Heart right ventricle (tissue), 16 donors: Measurements from ENCODE around the gene NPR2. TPM values are rescaled to one million over a fixed set of nuclear protein-coding genes. Genes with fewer than 3 reads are reported as not detected.

Experiments
- ATAC-seq, 8 donors: fragments of 200-7000 bp; cut with Tn5 transposase; one replicate each; pipeline ENCODE4 v1.9.1; 2020; ENCODE audit warnings: mild to moderate bottlenecking in 8 of 8, moderate library complexity in 8 of 8, moderate number of reproducible peaks in 1 of 8
- DNase-seq, 2 donors: peaks; one replicate each; pipeline ENCODE4 v3.0.0-alpha.2; 2020
- H3K27ac ChIP-seq, 10 donors: fragments of 200-600 bp; sonication (generic) in 2 of 10; one replicate each; pipeline versions ENCODE4 v1.5.0 to v1.8.0; 2020 to 2022; ENCODE audit warnings: mild to moderate bottlenecking in 3 of 10
- H3K27me3 ChIP-seq, 7 donors: fragments of 200-600 bp; one replicate each; pipeline ENCODE4 v1.8.0; 2021 to 2022; ENCODE audit warnings: mild to moderate bottlenecking in 2 of 7
- H3K36me3 ChIP-seq, 9 donors: fragments of 200-600 bp; sonication (generic) in 1 of 9; one replicate each; pipeline versions ENCODE4 v1.5.0 to v1.8.0; 2020 to 2022; ENCODE audit warnings: mild to moderate bottlenecking in 2 of 9
- H3K4me1 ChIP-seq, 9 donors: fragments of 200-600 bp; sonication (generic) in 1 of 9; one replicate each; pipeline versions ENCODE4 v1.5.0 to v1.8.0; 2020 to 2022; ENCODE audit warnings: mild to moderate bottlenecking in 4 of 9
- H3K4me3 ChIP-seq, 10 donors: fragments of 200-600 bp; sonication (generic) in 2 of 10; one replicate each; pipeline versions ENCODE4 v1.5.0 to v1.8.0; 2020 to 2022; ENCODE audit warnings: mild to moderate bottlenecking in 7 of 10, moderate library complexity in 2 of 10
- H3K9me3 ChIP-seq, 11 donors: fragments of 200-600 bp in 10 of 11; sonication (generic) in 2 of 11; one replicate each; pipeline versions ENCODE4 v1.5.0 to v1.8.0; 2013 to 2022; ENCODE audit warnings: mild to moderate bottlenecking in 2 of 11, control low read depth in 1 of 11, moderate library complexity in 1 of 11
- CTCF ChIP-seq, 9 donors: fragments of 200-600 bp; sonication (generic) in 2 of 9; IDR thresholded peaks; one replicate each; pipeline versions ENCODE4 v1.5.0 to v1.8.0; 2021 to 2022; ENCODE audit warnings: antibody characterized with exemption in 9 of 9, mild to moderate bottlenecking in 5 of 9, moderate library complexity in 1 of 9
- WGBS, 2 donors: extraction: QIAGEN DNeasy Blood & Tissue Kit; methylation state at CpG; one replicate each; pipeline ENCODE4 v1.1.7; 2013; ENCODE audit warnings: inconsistent platforms in 1 of 2; 5-methylcytosine and 5-hydroxymethylcytosine counted together
- intact Hi-C, 10 donors: fragments of 100-400 bp; cut with DNase I; formaldehyde crosslinking; loops; one replicate each; pipeline versions ENCODE4 v1.11.1 to v1.14.2; 2022
- polyA plus RNA-seq, 2 donors: library from polyadenylated mRNA; stranded (reverse); fragments of 200-250 nt; gene quantifications; one replicate each; pipeline ENCODE4 v1.2.3, GENCODE V29; 2013
- total RNA-seq, 10 donors: library from RNA; stranded (reverse); fragmentation: NEBNext Ultra II Directional in 3 of 10; extraction: Animal tissue kit (Norgen Biotek cat#: 25700) in 3 of 10; gene quantifications; one replicate each; pipeline versions ENCODE4 v1.2.1 to v1.2.4, GENCODE V29; 2021 to 2023
- donor health status: Arrhythmogenic right ventricular cardiomyopathy.
- donor health status: ischemic (EF 13 %, LVEDD 7.1; RV severe dilation, severe dysfunction).
- donor health status: healthy with polysubstance abuse.
- donor health status: DM: no; HTN: yes; CAD: no.
- donor health status: DM: no; HTN: no; CAD: no.
- donor health status: ischemic (EF 25% LVEDD 6.9; RV normal size, moderate dysfunction).
- donor health status: ischemic (EF 25% LVEDD 5.7; RV mildly dilated, moderate dysfunction).
- donor health status: healthy.
- donor health status: DM: yes; HTN: yes; CAD: no.
- donor health status: Ischemic cardiomyopathy.
- donor health status: ischemic (EF 35%, LVEDD 5.7; RV mildly dilated, moderate dysfunction).
- donor health status: nonischemic (EF 11% LVEDD 7.7; RV severe dilation, severe dysfunction).
- donor health status: DM: yes; HTN: yes; CAD: no.
- donor health status: PGD.
- donor health status: ischemic (EF 29% LVEDD 5.4; RV normal size, mild dysfunction).
- donor health status: nonischemic (EF 23%, LVEDD 6.1; RV moderate dilation, normal function).

NPR2 gene
- total and polyA plus RNA-seq, 12 donors, result 13.5 to 26.4 (median 20.8) TPM

DNA sequence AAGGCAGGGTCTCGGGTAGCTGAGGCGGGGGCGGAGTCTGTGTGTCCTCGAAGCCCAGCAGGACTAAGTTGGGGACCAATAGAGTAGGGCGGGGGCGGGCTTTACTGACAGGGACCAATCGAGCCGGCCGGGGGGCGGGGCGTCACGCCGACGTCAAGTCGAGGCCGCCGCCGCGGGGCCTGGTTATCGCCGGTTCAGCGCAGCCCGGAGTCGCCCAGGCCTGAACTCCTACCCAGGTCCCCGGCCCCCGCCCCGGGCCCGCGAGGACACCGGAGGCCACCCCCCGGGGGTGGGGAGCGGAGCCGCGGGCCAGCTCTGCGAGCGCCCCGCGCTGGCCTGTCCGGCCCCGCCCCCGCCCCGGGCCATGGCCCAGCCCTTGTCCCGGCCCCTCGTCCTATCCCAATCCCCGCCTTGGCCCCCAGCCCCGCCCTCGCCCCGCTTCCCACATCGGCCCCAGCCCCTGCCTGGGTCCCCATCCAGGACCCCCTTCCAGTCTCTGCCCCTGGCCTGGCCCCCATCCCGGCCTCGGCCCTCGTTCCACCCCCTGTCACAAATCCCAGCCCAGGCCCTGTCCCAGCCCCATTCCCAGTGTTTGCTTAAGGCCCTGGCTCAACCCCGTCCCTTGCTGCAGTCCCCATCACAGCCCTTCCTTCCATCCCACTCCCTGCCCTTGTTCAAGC, 37.8 kb downstream of the NPR2 start, which contains the start of gene TMEM8B:
Gene TMEM8B (plus strand): TSS at position 145 of the 680 bp plus-strand sequence. CDS start 220 bp downstream, at position 365.
- H3K27ac ChIP-seq, result peak within 1 kb of the TSS; percentile 91 to 98 (median 96)
- no peaks in the 10 kb centered on the region for H3K27me3 ChIP-seq
- peak within 1 kb of the TSS; percentile 70 to 87 (median 82) for H3K4me3 ChIP-seq
- peaks cover 4 to 53% (median 39%) of the 10 kb centered on the region in 9 donors for H3K4me1 ChIP-seq
- ATAC-seq (peak; percentile 91 to 94 (median 92)), DNase-seq (peak; percentile 96 to 98)
- TF ChIP-seq CTCF (IDR thresholded peaks at IDR 0.05), result no peak
- intact Hi-C loops, result loop anchor here in 7 of 10 donors (2.0 to 5.0 kb wide), 5 partner anchors 37 to 172 kb away; partner anchors contain the start of genes NPR2 (in 3 of the 7), CCDC107 (in 1 of the 7), CREB3 (in 1 of the 7) and RMRP (in 1 of the 7)
- 1 to 2% methylated on average over 38 to 53 of the region's 53 CpGs for WGBS, 2 donors
- H3K36me3 ChIP-seq, result no peaks in the 10 kb centered on the region
- no peaks in the 10 kb centered on the region for H3K9me3 ChIP-seq

GRCh38 chr9:35829764-35830096, 38.3 kb downstream of the NPR2 start:
- Histone ChIP-seq H3K4me1 (peaks cover 4 to 58% (median 44%) of the 10 kb centered on the region in 9 donors), H3K27ac (peak overlapping the region; percentile 91 to 98 (median 96)), H3K27me3 (no peaks in the 10 kb centered on the region), H3K36me3 (no peaks in the 10 kb centered on the region), H3K9me3 (no peaks in the 10 kb centered on the region), H3K4me3 (peak overlapping the region; percentile 70 to 87 (median 82))
- DNase-seq (no peak), ATAC-seq (no peak)
- intact Hi-C loops, result loop anchor here in 8 of 10 donors (2.0 to 5.0 kb wide), 6 partner anchors 37 to 172 kb away; partner anchors contain the start of genes NPR2 (in 3 of the 8), CCDC107 (in 1 of the 8), CREB3 (in 1 of the 8) and OR13J1 (in 1 of the 8)
- WGBS, 2 donors, result 37 to 52% methylated on average over 2 of the region's 2 CpGs
- TF ChIP-seq CTCF (IDR thresholded peaks at IDR 0.05), result no peak

GRCh38 chr9:35831040-35831439, 39.6 kb downstream of the NPR2 start:
- H3K4me3 ChIP-seq, result no peak overlapping the region
- DNase-seq (no peak), ATAC-seq (no peak)
- peaks cover 0 to 11% (median 0%) of the 10 kb centered on the region in 9 donors for H3K36me3 ChIP-seq
- H3K27me3 ChIP-seq, result no peaks in the 10 kb centered on the region
- H3K4me1 ChIP-seq, result peaks cover 4 to 58% (median 52%) of the 10 kb centered on the region in 9 donors
- intact Hi-C loops, result loop anchor here in 1 of 10 donors (5.0 kb wide), 1 partner anchor 41 kb away; the partner anchor contains the start of gene OR13J1
- H3K9me3 ChIP-seq, result no peaks in the 10 kb centered on the region
- TF ChIP-seq CTCF (IDR thresholded peaks at IDR 0.05), result no peak
- 81 to 82% methylated on average over 4 of the region's 4 CpGs for WGBS, 2 donors
- no peak overlapping the region for H3K27ac ChIP-seq

DNA sequence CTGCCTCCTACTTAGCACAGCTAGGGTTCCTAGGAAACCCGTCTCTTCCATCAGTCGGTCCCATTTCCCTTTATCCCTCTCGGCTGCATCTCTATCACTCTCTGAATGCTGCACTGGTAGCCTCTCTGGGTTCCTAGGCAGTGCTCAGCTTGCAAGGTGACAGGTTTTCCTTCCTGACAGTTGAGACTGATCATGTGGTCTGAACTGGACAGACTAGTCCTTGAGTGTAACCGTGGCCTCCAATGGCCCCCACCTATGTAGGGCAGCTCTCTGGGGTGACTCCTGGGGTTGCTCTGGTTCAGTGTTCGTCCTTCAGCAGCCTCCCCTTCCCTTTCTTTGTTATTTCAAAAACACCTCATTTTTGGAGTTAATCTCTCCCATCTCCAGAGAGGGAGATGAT, 41.4 kb downstream of the NPR2 start:
- ATAC-seq, result no peak

More for the DNA sequence above, 41.4 kb downstream of the NPR2 start:
- H3K4me3 ChIP-seq, result no peak overlapping the region
- no peaks in the 10 kb centered on the region for H3K9me3 ChIP-seq
- intact Hi-C loops, result loop anchor here in 1 of 10 donors (5.0 kb wide), 1 partner anchor 39 kb away; the partner anchor contains the start of gene OR13J1
- H3K4me1 ChIP-seq, result peaks cover 4 to 53% (median 48%) of the 10 kb centered on the region in 9 donors
- TF ChIP-seq CTCF (IDR thresholded peaks at IDR 0.05), result no peak
- H3K27ac ChIP-seq, result peak overlapping the region in 9 of 10 donors; percentile 3 to 75 (median 60)
- DNase-seq, result no peak
- H3K36me3 ChIP-seq, result peaks cover 0 to 11% (median 0%) of the 10 kb centered on the region in 9 donors
- 71 to 77% methylated on average over 5 of the region's 5 CpGs for whole genome bisulfite sequencing, 2 donors
- peaks cover 0 to 14% (median 0%) of the 10 kb centered on the region in 7 donors for H3K27me3 ChIP-seq
